ENCODE measurements around the gene ACP1. TPM values are rescaled to one million over a fixed set of nuclear protein-coding genes. Genes with fewer than 3 reads are reported as not detected.
"Not testable (repeated sequence)": the region's sequence is repeated elsewhere in the genome, so short reads cannot be mapped to it uniquely, and the experiment has no call there.

The ACP1 gene
- total RNA-seq, 1 donor, result 71.7 TPM

GRCh38 chr2:309148-309953 lies 44.6 kb downstream of the ACP1 start:
- TF ChIP-seq CTCF (IDR thresholded peaks at IDR 0.05; ENCODE audit: insufficient read depth, low read depth, low read length), result no peak
- DNase-seq (ENCODE audit: low read depth), result no peak
- H3K4me3 ChIP-seq (ENCODE audit: low read depth, low read length), result no peak overlapping the region

GRCh38 chr2:309954-310510 lies 45.3 kb downstream of the ACP1 start:
- DNase-seq (ENCODE audit: low read depth), result no peak
- H3K4me3 ChIP-seq (ENCODE audit: low read depth, low read length), result no peak overlapping the region
- no peak for TF ChIP-seq CTCF (IDR thresholded peaks at IDR 0.05; ENCODE audit: insufficient read depth, low read depth, low read length)

- no peak overlapping the region for H3K4me3 ChIP-seq (ENCODE audit: low read depth, low read length)
- no peak for DNase-seq (ENCODE audit: low read depth)
- no peak for TF ChIP-seq CTCF (IDR thresholded peaks at IDR 0.05; ENCODE audit: insufficient read depth, low read depth, low read length)
Measured at GRCh38 chr2:310994-311393, 46.2 kb downstream of the ACP1 start.

DNA sequence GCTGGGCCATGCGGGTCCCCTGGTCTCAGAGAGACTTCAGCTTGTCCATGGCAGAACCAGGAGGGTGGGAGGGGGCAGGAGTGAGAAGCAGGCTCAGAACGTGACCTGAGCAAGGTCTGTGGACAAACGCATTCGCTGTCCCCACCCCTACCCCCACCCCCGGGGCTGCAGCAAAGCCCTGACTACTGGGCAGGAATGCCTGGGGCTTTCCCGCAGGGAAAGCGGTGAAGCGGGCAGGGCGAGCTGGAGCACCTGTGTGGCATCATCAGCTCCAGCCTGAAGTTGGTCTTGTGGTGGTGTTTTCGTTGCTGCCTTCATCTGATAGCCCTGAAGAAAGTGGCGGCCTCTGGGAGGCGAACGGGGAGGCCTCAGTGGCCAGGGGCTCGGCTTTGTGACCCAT lies 49.2 kb downstream of the ACP1 start:
- TF ChIP-seq CTCF (IDR thresholded peaks at IDR 0.05; ENCODE audit: insufficient read depth, low read depth, low read length), result no peak
- no peak overlapping the region for H3K4me3 ChIP-seq (ENCODE audit: low read depth, low read length)
- no peak for DNase-seq (ENCODE audit: low read depth)

GRCh38 chr2:314561-315336 lies 50.0 kb downstream of the ACP1 start:
- TF ChIP-seq CTCF (IDR thresholded peaks at IDR 0.05; ENCODE audit: insufficient read depth, low read depth, low read length), result no peak
- H3K4me3 ChIP-seq (ENCODE audit: low read depth, low read length), result no peak overlapping the region
- DNase-seq (ENCODE audit: low read depth), result no peak

DNA sequence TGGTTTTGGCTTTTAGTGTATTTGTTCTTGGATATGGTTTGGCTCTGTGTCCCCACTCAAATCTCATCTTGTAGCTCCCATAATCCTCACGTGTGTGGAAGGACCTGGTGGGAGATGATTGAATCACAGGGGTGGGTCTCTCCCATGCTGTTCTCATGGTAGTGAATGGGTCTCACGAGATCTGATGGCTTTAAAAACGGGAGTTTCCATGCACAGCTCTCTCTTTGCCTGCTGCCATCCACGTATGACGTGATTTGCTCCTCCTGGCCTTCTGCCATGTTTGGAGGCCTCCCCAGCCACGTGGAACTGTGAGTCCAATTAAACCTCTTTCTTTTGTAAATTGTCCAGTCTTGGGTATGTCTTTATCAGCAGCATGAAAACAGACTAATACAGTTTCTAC lies 51.2 kb downstream of the ACP1 start:
- not testable (repeated sequence) for H3K4me3 ChIP-seq (ENCODE audit: low read depth, low read length); DNase-seq (ENCODE audit: low read depth)

- no peak for TF ChIP-seq CTCF (IDR thresholded peaks at IDR 0.05; ENCODE audit: insufficient read depth, low read depth, low read length)
- no peak for DNase-seq (ENCODE audit: low read depth)
- H3K4me3 ChIP-seq (ENCODE audit: low read depth, low read length), result no peak overlapping the region
Measured at GRCh38 chr2:316381-316780, 51.6 kb downstream of the ACP1 start.

Data from fibroblast of villous mesenchyme (primary cell).